HEK293 (cell line): ENCODE results near the gene SEMA3D.

Experiments
- CTCF ChIA-PET: fragments of 350-600 bp; formaldehyde crosslinking; extraction: SDS; loops from one replicate; lab custom pipeline; 2021; ENCODE audit warnings: antibody characterized with exemption; lab: Yijun Ruan, JAX
- POLR2A ChIA-PET: fragments of 300-600 bp; formaldehyde crosslinking; extraction: SDS; loops from one replicate; lab custom pipeline; 2020; ENCODE audit warnings: antibody characterized with exemption, inconsistent platforms; lab: Yijun Ruan, JAX
- H3K27ac ChIP-seq: fragments of 200-500 bp; sonication (Bioruptor generic); 2 replicates; pipeline ENCODE4 v1.5.1; 2014; ENCODE audit warnings: low read depth, low read length, control low read depth, inconsistent platforms; ENCODE audit errors: extremely low read depth
- H3K36me3 ChIP-seq, 2 experiments: fragments of 200-500 bp in 1 of 2; sonication (Bioruptor generic) in 1 of 2; 1 replicate in 1 of 2; 2 replicates in 1 of 2; pipeline ENCODE4 v1.5.1; 2014 to 2017; ENCODE audit warnings: inconsistent platforms in 2 of 2, low read length in 2 of 2; ENCODE audit not compliant: control insufficient read depth in 2 of 2, insufficient read depth in 1 of 2
- H3K4me1 ChIP-seq: fragments of 200-500 bp; sonication (Bioruptor generic); 2 replicates; pipeline ENCODE4 v1.5.1; 2014; ENCODE audit warnings: mild to moderate bottlenecking, low read length, inconsistent platforms; ENCODE audit not compliant: control insufficient read depth, insufficient read depth
- H3K4me3 ChIP-seq: 2 replicates; pipeline ENCODE4 v1.5.1; 2011; ENCODE audit warnings: low read depth, mild to moderate bottlenecking, control low read depth, low read length, moderate library complexity
- H3K9me3 ChIP-seq: fragments of 200-500 bp; sonication (Bioruptor generic); 2 replicates; pipeline ENCODE4 v1.5.1; 2014; ENCODE audit warnings: low read depth, low read length, inconsistent platforms; ENCODE audit not compliant: control insufficient read depth, insufficient read depth
- KLF1 ChIP-seq: fragments of 450-650 bp; formaldehyde crosslinking; IDR thresholded peaks from 2 replicates; pipeline ENCODE4 v1.5.1; 2016; ENCODE audit warnings: missing biosample characterization, missing genetic modification characterization
- KLF8 ChIP-seq: fragments of 450-650 bp; formaldehyde crosslinking; IDR thresholded peaks from 2 replicates; pipeline ENCODE4 v1.5.1; 2016; ENCODE audit warnings: missing biosample characterization, missing genetic modification characterization
- MZF1 ChIP-seq: fragments of 450-650 bp; formaldehyde crosslinking; IDR thresholded peaks from 2 replicates; pipeline ENCODE4 v1.5.1; 2017; ENCODE audit warnings: missing biosample characterization, missing genetic modification characterization, borderline replicate concordance
- SALL2 ChIP-seq: fragments of 450-650 bp; formaldehyde crosslinking; IDR thresholded peaks from 2 replicates; pipeline ENCODE4 v1.5.0; 2017; ENCODE audit warnings: missing biosample characterization, mild to moderate bottlenecking, missing genetic modification characterization, borderline replicate concordance
- SP3 ChIP-seq: fragments of 450-650 bp; formaldehyde crosslinking; IDR thresholded peaks from 2 replicates; pipeline ENCODE4 v1.5.1; 2016; ENCODE audit warnings: missing biosample characterization, missing genetic modification characterization
- YY1 ChIP-seq: fragments of 450-650 bp; formaldehyde crosslinking; IDR thresholded peaks from 2 replicates; pipeline ENCODE4 v1.5.1; 2018; ENCODE audit warnings: missing biosample characterization, missing genetic modification characterization
- ZBTB20 ChIP-seq: fragments of 450-650 bp; formaldehyde crosslinking; IDR thresholded peaks from 2 replicates; pipeline ENCODE4 v1.5.1; 2016; ENCODE audit warnings: missing biosample characterization, missing genetic modification characterization
- ZEB2 ChIP-seq: fragments of 450-650 bp; formaldehyde crosslinking; IDR thresholded peaks from 2 replicates; pipeline ENCODE4 v1.5.1; 2016; ENCODE audit warnings: missing biosample characterization, missing genetic modification characterization
- ZFP37 ChIP-seq: fragments of 450-650 bp; formaldehyde crosslinking; IDR thresholded peaks from 2 replicates; pipeline ENCODE4 v1.5.1; 2016; ENCODE audit warnings: missing biosample characterization, missing genetic modification characterization
- ZFP69B ChIP-seq: fragments of 450-650 bp; formaldehyde crosslinking; IDR thresholded peaks from 2 replicates; pipeline ENCODE4 v1.5.1; 2016; ENCODE audit warnings: missing biosample characterization, missing genetic modification characterization
- ZNF146 ChIP-seq: fragments of 450-650 bp; formaldehyde crosslinking; IDR thresholded peaks from 2 replicates; pipeline ENCODE4 v1.5.1; 2016; ENCODE audit warnings: missing biosample characterization, missing genetic modification characterization
- ZNF175 ChIP-seq: fragments of 450-650 bp; formaldehyde crosslinking; IDR thresholded peaks from 2 replicates; pipeline ENCODE4 v1.5.1; 2016; ENCODE audit warnings: missing biosample characterization, missing genetic modification characterization
- ZNF18 ChIP-seq: fragments of 450-650 bp; formaldehyde crosslinking; IDR thresholded peaks from 2 replicates; pipeline ENCODE4 v1.5.1; 2016; ENCODE audit warnings: missing biosample characterization, missing genetic modification characterization
- ZNF184 ChIP-seq: fragments of 450-650 bp; IDR thresholded peaks from 2 replicates; pipeline ENCODE4 v1.5.1; 2018; ENCODE audit warnings: missing biosample characterization, mild to moderate bottlenecking, missing genetic modification characterization
- ZNF214 ChIP-seq: fragments of 450-650 bp; formaldehyde crosslinking; IDR thresholded peaks from 2 replicates; pipeline ENCODE4 v1.5.1; 2017; ENCODE audit warnings: missing biosample characterization, mild to moderate bottlenecking, missing genetic modification characterization, borderline replicate concordance
- ZNF24 ChIP-seq: fragments of 450-650 bp; formaldehyde crosslinking; IDR thresholded peaks from 2 replicates; pipeline ENCODE4 v1.5.1; 2016; ENCODE audit warnings: missing biosample characterization, missing genetic modification characterization
- ZNF248 ChIP-seq: fragments of 450-650 bp; formaldehyde crosslinking; IDR thresholded peaks from 2 replicates; pipeline ENCODE4 v1.5.1; 2017; ENCODE audit warnings: missing biosample characterization, missing genetic modification characterization
- ZNF341 ChIP-seq: fragments of 450-650 bp; formaldehyde crosslinking; IDR thresholded peaks from 2 replicates; pipeline ENCODE4; 2016; ENCODE audit warnings: low read depth, missing biosample characterization, missing genetic modification characterization
- ZNF366 ChIP-seq: fragments of 450-650 bp; formaldehyde crosslinking; conservative IDR thresholded peaks from 2 replicates; pipeline ENCODE4 v1.5.1; 2016; ENCODE audit warnings: missing biosample characterization, missing genetic modification characterization
- ZNF398 ChIP-seq: fragments of 450-650 bp; formaldehyde crosslinking; IDR thresholded peaks from 2 replicates; pipeline ENCODE4 v1.5.1; 2017; ENCODE audit warnings: missing biosample characterization, missing genetic modification characterization
- ZNF501 ChIP-seq: fragments of 450-650 bp; formaldehyde crosslinking; IDR thresholded peaks from 2 replicates; pipeline ENCODE4 v1.5.1; 2016; ENCODE audit warnings: missing biosample characterization, missing genetic modification characterization
- ZNF530 ChIP-seq: fragments of 450-650 bp; formaldehyde crosslinking; IDR thresholded peaks from 2 replicates; pipeline ENCODE4 v1.5.1; 2016; ENCODE audit warnings: low read depth, missing biosample characterization, missing genetic modification characterization
- ZSCAN23 ChIP-seq: fragments of 450-650 bp; formaldehyde crosslinking; IDR thresholded peaks from 2 replicates; pipeline ENCODE4 v1.5.1; 2016; ENCODE audit warnings: missing biosample characterization, missing genetic modification characterization
- TF ChIP-seq, protein P1 (sequence below): fragments of 450-650 bp; formaldehyde crosslinking; IDR thresholded peaks from 2 replicates; pipeline ENCODE4 v1.5.1; 2016; ENCODE audit warnings: missing biosample characterization, missing genetic modification characterization
- TF ChIP-seq, protein P2 (sequence below): fragments of 450-650 bp; formaldehyde crosslinking; IDR thresholded peaks from 2 replicates; pipeline ENCODE4 v1.5.1; 2016; ENCODE audit warnings: missing biosample characterization, missing genetic modification characterization
- TF ChIP-seq, protein P3 (sequence below): fragments of 450-650 bp; formaldehyde crosslinking; IDR thresholded peaks from 2 replicates; pipeline ENCODE4 v1.5.1; 2016; ENCODE audit warnings: missing biosample characterization, missing genetic modification characterization

SEMA3D gene

DNA sequence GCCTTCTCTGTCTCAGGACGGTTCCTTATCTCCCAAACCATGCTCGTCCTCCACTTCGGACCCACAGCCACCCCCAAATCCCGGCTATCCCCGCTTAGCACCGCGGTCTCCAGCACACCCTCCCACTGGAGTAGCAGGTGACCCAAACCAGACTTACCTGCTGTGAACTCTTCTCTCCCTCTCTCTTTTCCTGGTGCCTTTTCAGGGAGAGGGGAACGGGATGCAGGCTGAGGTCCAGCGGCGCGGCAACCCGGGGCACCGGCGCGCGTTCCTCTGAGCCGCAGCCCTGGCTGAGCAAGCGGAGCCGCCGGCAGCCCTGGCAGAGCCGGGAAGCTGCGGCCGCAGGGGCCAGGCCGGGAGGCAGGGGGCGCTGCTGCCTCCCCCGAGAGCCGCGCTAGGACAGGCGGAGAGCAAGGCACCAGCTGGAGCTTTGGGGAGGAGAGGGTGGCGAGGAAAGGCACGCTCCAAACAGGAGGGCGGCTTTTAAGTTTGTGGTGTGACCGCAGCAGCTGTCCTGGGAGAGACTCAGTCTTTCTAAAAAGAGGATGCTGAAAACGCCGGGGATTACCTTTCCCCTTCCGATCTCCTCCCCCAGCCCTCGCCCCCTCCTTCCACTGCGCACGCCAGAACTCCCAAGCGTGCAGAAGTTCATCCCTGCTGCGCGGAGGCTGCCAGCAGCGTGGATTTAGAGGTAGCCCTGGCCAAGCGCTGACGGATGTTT, at the start of gene SEMA3D:
SEMA3D (minus strand) TSS at position 536 of the 721 bp plus-strand sequence. CDS start 65,165 bp downstream, outside the sequence.
- H3K27ac ChIP-seq = peak within 1 kb of the TSS; percentile 97
- H3K4me1 ChIP-seq = peaks cover 10% of the 10 kb centered on the region; the same call in 1 of the 2 replicates
- no peaks in the 10 kb centered on the region for H3K36me3 ChIP-seq
- no peaks in the 10 kb centered on the region for H3K9me3 ChIP-seq
- ChIA-PET CTCF (interaction anchor here (0.7 to 2.8 kb wide), 9 partner anchors 10 to 643 kb away, joined by 3 to 14 read pairs (median 4); no protein-coding TSS in a partner anchor), POLR2A (no interaction called here)
- peak within 1 kb of the TSS; percentile 89 for H3K4me3 ChIP-seq
- no peak for TF ChIP-seq ZNF214 (tag by site-specific recombination)
- TF ChIP-seq, protein P1, sequence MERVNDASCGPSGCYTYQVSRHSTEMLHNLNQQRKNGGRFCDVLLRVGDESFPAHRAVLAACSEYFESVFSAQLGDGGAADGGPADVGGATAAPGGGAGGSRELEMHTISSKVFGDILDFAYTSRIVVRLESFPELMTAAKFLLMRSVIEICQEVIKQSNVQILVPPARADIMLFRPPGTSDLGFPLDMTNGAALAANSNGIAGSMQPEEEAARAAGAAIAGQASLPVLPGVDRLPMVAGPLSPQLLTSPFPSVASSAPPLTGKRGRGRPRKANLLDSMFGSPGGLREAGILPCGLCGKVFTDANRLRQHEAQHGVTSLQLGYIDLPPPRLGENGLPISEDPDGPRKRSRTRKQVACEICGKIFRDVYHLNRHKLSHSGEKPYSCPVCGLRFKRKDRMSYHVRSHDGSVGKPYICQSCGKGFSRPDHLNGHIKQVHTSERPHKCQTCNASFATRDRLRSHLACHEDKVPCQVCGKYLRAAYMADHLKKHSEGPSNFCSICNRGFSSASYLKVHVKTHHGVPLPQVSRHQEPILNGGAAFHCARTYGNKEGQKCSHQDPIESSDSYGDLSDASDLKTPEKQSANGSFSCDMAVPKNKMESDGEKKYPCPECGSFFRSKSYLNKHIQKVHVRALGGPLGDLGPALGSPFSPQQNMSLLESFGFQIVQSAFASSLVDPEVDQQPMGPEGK (tag by site-specific recombination) = peak; percentile 40; the same call in 1 of the 2 replicates
- TF ChIP-seq ZNF146 (tag by site-specific recombination) = no peak
- 0 out of 2 replicates have a peak, but pooled peaks have one; percentile 41 for TF ChIP-seq ZNF501
- no peak for TF ChIP-seq SP3 (tag by site-specific recombination)
- no peak for TF ChIP-seq SALL2 (tag by site-specific recombination)
- no peak for TF ChIP-seq ZNF248
- TF ChIP-seq, protein P2, sequence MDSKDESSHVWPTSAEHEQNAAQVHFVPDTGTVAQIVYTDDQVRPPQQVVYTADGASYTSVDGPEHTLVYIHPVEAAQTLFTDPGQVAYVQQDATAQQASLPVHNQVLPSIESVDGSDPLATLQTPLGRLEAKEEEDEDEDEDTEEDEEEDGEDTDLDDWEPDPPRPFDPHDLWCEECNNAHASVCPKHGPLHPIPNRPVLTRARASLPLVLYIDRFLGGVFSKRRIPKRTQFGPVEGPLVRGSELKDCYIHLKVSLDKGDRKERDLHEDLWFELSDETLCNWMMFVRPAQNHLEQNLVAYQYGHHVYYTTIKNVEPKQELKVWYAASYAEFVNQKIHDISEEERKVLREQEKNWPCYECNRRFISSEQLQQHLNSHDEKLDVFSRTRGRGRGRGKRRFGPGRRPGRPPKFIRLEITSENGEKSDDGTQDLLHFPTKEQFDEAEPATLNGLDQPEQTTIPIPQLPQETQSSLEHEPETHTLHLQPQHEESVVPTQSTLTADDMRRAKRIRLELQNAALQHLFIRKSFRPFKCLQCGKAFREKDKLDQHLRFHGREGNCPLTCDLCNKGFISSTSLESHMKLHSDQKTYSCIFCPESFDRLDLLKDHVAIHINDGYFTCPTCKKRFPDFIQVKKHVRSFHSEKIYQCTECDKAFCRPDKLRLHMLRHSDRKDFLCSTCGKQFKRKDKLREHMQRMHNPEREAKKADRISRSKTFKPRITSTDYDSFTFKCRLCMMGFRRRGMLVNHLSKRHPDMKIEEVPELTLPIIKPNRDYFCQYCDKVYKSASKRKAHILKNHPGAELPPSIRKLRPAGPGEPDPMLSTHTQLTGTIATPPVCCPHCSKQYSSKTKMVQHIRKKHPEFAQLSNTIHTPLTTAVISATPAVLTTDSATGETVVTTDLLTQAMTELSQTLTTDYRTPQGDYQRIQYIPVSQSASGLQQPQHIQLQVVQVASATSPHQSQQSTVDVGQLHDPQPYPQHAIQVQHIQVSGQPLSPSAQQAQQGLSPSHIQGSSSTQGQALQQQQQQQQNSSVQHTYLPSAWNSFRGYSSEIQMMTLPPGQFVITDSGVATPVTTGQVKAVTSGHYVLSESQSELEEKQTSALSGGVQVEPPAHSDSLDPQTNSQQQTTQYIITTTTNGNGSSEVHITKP (tag by site-specific recombination) = peak; percentile 54
- peak; percentile 21; the same call in 1 of the 2 replicates for TF ChIP-seq KLF8 (tag by site-specific recombination)
- 0 out of 2 replicates have a peak, but pooled peaks have one; percentile 48 for TF ChIP-seq YY1 (tag by site-specific recombination)
- TF ChIP-seq MZF1 = 0 out of 2 replicates have a peak, but pooled peaks have one; percentile 41
- TF ChIP-seq ZNF398 = peak; percentile 28; the same call in 1 of the 2 replicates
- 0 out of 2 replicates have a peak, but pooled peaks have one; percentile 24 for TF ChIP-seq ZFP37 (tag by site-specific recombination)
- TF ChIP-seq ZSCAN23 (tag by site-specific recombination) = no peak
- TF ChIP-seq ZNF341 (tag by site-specific recombination) = peak; percentile 29; the same call in 1 of the 2 replicates
- 0 out of 2 replicates have a peak, but pooled peaks have one; percentile 50 for TF ChIP-seq ZNF366 (tag by site-specific recombination)
- no peak for TF ChIP-seq ZNF175 (tag by site-specific recombination)
- TF ChIP-seq KLF1 = 0 out of 2 replicates have a peak, but pooled peaks have one; percentile 9
- no peak for TF ChIP-seq ZNF18
- TF ChIP-seq ZFP69B (tag by site-specific recombination) = no peak
- no peak for TF ChIP-seq ZNF530 (tag by site-specific recombination)
- TF ChIP-seq, protein P3, sequence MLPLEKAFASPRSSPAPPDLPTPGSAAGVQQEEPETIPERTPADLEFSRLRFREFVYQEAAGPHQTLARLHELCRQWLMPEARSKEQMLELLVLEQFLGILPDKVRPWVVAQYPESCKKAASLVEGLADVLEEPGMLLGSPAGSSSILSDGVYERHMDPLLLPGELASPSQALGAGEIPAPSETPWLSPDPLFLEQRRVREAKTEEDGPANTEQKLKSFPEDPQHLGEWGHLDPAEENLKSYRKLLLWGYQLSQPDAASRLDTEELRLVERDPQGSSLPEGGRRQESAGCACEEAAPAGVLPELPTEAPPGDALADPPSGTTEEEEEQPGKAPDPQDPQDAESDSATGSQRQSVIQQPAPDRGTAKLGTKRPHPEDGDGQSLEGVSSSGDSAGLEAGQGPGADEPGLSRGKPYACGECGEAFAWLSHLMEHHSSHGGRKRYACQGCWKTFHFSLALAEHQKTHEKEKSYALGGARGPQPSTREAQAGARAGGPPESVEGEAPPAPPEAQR = no peak
- no peak for TF ChIP-seq ZNF24
- TF ChIP-seq ZEB2 (tag by site-specific recombination) = peak; percentile 29
- TF ChIP-seq ZBTB20 = peak; percentile 42; the same call in 1 of the 2 replicates
- TF ChIP-seq ZNF184 = peak; percentile 29; the same call in 1 of the 2 replicates
